DND-41 (cell line): ENCODE results near the gene NKTR.

Source experiments
- ATAC-seq: fragments of 200-7000 bp; cut with Tn5 transposase; 3 replicates; pipeline ENCODE4 v1.9.1; 2021; ENCODE audit warnings: low read depth; ENCODE audit not compliant: insufficient read depth
- DNase-seq: peaks from one replicate; pipeline ENCODE4 v3.0.0-alpha.2; 2020
- H2AFZ ChIP-seq: 2 replicates; pipeline ENCODE4 v1.6.0; 2012; ENCODE audit warnings: low read depth, low read length
- H3K27ac ChIP-seq: 2 replicates; pipeline ENCODE4 v1.5.1; 2012; ENCODE audit warnings: low read length, inconsistent platforms
- H3K27me3 ChIP-seq: fragments of 200-600 bp; sonication (generic); 2 replicates; pipeline ENCODE4 v1.6.0; 2012; ENCODE audit warnings: low read length, mild to moderate bottlenecking, inconsistent platforms; ENCODE audit not compliant: insufficient read depth, poor library complexity
- H3K36me3 ChIP-seq: 2 replicates; pipeline ENCODE4 v1.5.1; 2012; ENCODE audit warnings: low read length, inconsistent platforms; ENCODE audit not compliant: insufficient read depth
- H3K4me1 ChIP-seq: 2 replicates; pipeline ENCODE4 v1.5.1; 2012; ENCODE audit warnings: mild to moderate bottlenecking, low read length; ENCODE audit not compliant: insufficient read depth
- H3K4me2 ChIP-seq: 2 replicates; pipeline ENCODE4 v1.6.0; 2012; ENCODE audit warnings: mild to moderate bottlenecking, moderate library complexity, low read length, inconsistent platforms; ENCODE audit not compliant: insufficient read depth
- H3K4me3 ChIP-seq, 2 experiments: fragments of 200-600 bp in 1 of 2; shearing (Covaris generic) in 1 of 2; 2 replicates each; pipeline ENCODE4 v1.5.1; 2012 to 2016; ENCODE audit warnings: inconsistent platforms in 2 of 2, low read length in 2 of 2, mild to moderate bottlenecking in 2 of 2, low read depth in 1 of 2, moderate library complexity in 1 of 2
- H3K79me2 ChIP-seq: 2 replicates; pipeline ENCODE4 v1.6.0; 2012; ENCODE audit warnings: low read length, inconsistent platforms; ENCODE audit not compliant: insufficient read depth
- H3K9ac ChIP-seq: 2 replicates; pipeline ENCODE4 v1.6.0; 2012; ENCODE audit warnings: low read depth, mild to moderate bottlenecking, inconsistent platforms, low read length, moderate library complexity
- H3K9me3 ChIP-seq: 2 replicates; pipeline ENCODE4 v1.5.1; 2012; ENCODE audit warnings: low read length, moderate library complexity, mild to moderate bottlenecking, inconsistent platforms; ENCODE audit not compliant: insufficient read depth, severe bottlenecking
- H4K20me1 ChIP-seq: 2 replicates; pipeline ENCODE4 v1.6.0; 2012; ENCODE audit warnings: low read length; ENCODE audit not compliant: insufficient read depth
- CTCF ChIP-seq: IDR thresholded peaks from 2 replicates; pipeline ENCODE4 v1.5.1; 2012; ENCODE audit warnings: borderline replicate concordance, low read length, moderate library complexity, mild to moderate bottlenecking; ENCODE audit not compliant: poor library complexity, severe bottlenecking; ENCODE audit errors: extremely low read depth
- EZH2 ChIP-seq: IDR thresholded peaks from 3 replicates; pipeline ENCODE4 v1.6.1; 2012; ENCODE audit warnings: borderline replicate concordance, low read depth, mild to moderate bottlenecking, moderate library complexity, low read length, inconsistent platforms; ENCODE audit not compliant: severe bottlenecking

NKTR gene

DNA sequence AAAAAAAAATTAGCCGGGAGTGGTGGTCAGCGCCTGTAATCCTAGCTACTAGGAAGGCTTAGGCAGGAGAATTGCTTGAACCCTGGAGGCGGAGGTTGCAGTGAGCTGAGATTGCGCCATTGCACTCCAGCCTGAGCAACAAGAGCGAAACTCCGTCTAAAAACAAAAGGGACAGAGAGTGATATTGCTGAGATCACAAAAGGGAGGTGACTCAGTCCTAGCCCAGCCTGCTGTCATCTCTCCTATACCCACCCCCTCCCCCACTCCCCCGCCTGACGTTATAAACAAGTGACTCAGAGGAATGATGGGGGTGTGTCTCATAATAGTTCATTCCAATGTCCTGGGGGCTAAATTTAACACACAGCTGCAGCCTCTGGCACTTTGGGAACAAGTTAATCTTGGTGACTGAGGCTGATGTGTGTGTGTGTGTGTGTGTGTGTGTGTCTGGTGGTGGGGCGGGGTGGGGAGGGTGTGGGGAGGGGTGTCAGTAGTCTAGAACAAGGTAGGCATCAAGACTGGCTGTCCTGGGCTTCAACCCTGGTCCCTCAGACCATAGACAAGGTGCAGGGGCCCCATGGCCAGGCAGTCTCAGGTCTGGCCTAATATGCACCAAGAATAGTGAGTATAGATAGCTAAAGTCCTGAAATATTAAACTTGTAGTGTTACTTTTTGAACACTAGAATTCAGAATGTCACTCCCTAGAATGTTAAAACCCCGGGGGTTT, 83.6 kb downstream of the NKTR start:
- Histone ChIP-seq H4K20me1 (0 out of 2 replicates have a peak, but pooled peaks cover 5% of the 10 kb centered on the region), H3K4me1 (no peaks in the 10 kb centered on the region), H3K4me3 (no peak overlapping the region), H3K27me3 (peaks cover 2% of the 10 kb centered on the region), H3K27ac (no peak overlapping the region), H3K9ac (no peak overlapping the region), H3K9me3 (no peaks in the 10 kb centered on the region), H2AFZ (no peak overlapping the region), H3K79me2 (no peaks in the 10 kb centered on the region), H3K36me3 (no peaks in the 10 kb centered on the region), H3K4me2 (no peak overlapping the region)
- DNase-seq: no peak
- no peak for ATAC-seq
- TF ChIP-seq EZH2 (no peak), CTCF (no peak)

- H3K4me1 ChIP-seq: no peaks in the 10 kb centered on the region
- H3K9ac ChIP-seq: no peak overlapping the region
- H3K27ac ChIP-seq: no peak overlapping the region
- H3K36me3 ChIP-seq: no peaks in the 10 kb centered on the region
- H4K20me1 ChIP-seq: 0 out of 2 replicates have a peak, but pooled peaks cover 5% of the 10 kb centered on the region
- no peak overlapping the region for H3K4me3 ChIP-seq
- H3K27me3 ChIP-seq: no peaks in the 10 kb centered on the region
- TF ChIP-seq EZH2 (no peak), CTCF (no peak)
- H2AFZ ChIP-seq: no peak overlapping the region
- H3K4me2 ChIP-seq: no peak overlapping the region
- no peaks in the 10 kb centered on the region for H3K9me3 ChIP-seq
- no peaks in the 10 kb centered on the region for H3K79me2 ChIP-seq
- DNase-seq: no peak
- ATAC-seq: no peak
Measured at GRCh38 chr3:42684632-42685362, 84.3 kb downstream of the NKTR start.

DNA sequence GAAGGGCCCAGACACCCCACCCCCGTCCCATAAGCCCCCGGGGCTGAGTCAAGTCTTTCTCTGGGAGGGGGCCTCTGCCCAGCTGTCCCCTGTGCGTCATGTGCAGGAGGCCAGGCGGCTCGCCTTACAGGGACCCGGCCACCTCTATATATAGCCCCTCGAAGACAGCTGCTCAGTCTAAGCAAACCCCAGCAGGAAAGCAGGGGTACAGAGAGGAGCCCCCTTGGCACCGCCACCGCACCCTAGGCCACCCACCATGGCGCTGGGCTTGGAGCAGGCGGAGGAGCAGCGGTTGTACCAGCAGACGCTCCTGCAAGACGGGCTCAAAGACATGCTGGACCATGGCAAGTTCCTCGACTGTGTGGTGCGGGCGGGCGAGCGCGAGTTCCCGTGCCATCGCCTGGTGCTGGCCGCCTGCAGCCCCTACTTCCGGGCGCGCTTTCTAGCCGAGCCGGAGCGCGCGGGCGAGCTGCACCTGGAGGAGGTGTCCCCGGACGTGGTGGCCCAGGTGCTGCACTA, 84.9 kb downstream of the NKTR start, which contains the start of gene KLHL40:
TSS of gene KLHL40 (plus strand) at position 175 of the 519 bp plus-strand sequence. CDS start at position 257, 82 bp downstream.
- DNase-seq (no peak), ATAC-seq (no peak)
- TF ChIP-seq EZH2 (no peak), CTCF (no peak)
- H3K27me3 ChIP-seq: no peaks in the 10 kb centered on the region
- H3K9ac ChIP-seq: no peak within 1 kb of the TSS
- H3K4me3 ChIP-seq: no peak within 1 kb of the TSS
- H3K36me3 ChIP-seq: no peaks in the 10 kb centered on the region
- H3K9me3 ChIP-seq: no peaks in the 10 kb centered on the region
- H3K4me1 ChIP-seq: no peaks in the 10 kb centered on the region
- H3K79me2 ChIP-seq: no peaks in the 10 kb centered on the region
- H2AFZ ChIP-seq: no peak within 1 kb of the TSS
- H3K4me2 ChIP-seq: no peak within 1 kb of the TSS
- no peak within 1 kb of the TSS for H3K27ac ChIP-seq
- H4K20me1 ChIP-seq: 0 out of 2 replicates have a peak, but pooled peaks cover 5% of the 10 kb centered on the region
